Hepatocyte (in vitro differentiated cells): Measurements from ENCODE around the gene MTNR1A.

Experiments used
- EZH2 ChIP-seq: fragments of 200-600 bp; sonication (generic); IDR thresholded peaks from 2 replicates; pipeline ENCODE4 v1.6.1; 2016; ENCODE audit warnings: antibody characterized with exemption, mild to moderate bottlenecking, borderline replicate concordance
- TF ChIP-seq, protein P1 (sequence below): fragments of 200-600 bp; sonication (generic); IDR thresholded peaks from 2 replicates; pipeline ENCODE4 v1.5.1; 2016; ENCODE audit warnings: antibody characterized with exemption, mild to moderate bottlenecking; ENCODE audit not compliant: poor library complexity

DNA sequence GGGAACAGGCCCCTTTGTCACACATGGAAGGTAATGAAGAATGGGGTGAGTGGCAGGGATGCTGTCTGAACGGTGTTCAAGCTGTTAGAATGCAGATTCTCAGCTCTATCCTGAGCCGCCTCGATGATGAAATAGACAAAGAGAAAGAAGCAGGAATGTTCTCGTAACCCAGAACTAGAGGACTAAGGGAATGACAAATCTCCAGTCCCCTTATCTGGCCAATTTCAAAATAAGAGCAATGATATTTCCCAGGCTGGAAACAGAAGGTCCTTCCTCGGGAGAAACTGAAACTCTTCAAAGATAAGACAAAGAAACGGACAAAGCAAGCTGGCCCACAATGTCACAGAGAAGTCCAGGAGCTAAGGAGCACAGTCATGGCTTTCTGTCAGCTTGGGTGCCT, 29.5 kb upstream of the MTNR1A start:
- TF ChIP-seq, protein P1, sequence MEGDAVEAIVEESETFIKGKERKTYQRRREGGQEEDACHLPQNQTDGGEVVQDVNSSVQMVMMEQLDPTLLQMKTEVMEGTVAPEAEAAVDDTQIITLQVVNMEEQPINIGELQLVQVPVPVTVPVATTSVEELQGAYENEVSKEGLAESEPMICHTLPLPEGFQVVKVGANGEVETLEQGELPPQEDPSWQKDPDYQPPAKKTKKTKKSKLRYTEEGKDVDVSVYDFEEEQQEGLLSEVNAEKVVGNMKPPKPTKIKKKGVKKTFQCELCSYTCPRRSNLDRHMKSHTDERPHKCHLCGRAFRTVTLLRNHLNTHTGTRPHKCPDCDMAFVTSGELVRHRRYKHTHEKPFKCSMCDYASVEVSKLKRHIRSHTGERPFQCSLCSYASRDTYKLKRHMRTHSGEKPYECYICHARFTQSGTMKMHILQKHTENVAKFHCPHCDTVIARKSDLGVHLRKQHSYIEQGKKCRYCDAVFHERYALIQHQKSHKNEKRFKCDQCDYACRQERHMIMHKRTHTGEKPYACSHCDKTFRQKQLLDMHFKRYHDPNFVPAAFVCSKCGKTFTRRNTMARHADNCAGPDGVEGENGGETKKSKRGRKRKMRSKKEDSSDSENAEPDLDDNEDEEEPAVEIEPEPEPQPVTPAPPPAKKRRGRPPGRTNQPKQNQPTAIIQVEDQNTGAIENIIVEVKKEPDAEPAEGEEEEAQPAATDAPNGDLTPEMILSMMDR = no peak
- TF ChIP-seq EZH2 = no peak
